Epidermal melanocyte (primary cell): ENCODE results near the gene SORT1.
"Not testable (repeated sequence)": the region's sequence is repeated elsewhere in the genome, so short reads cannot be mapped to it uniquely, and the experiment has no call there.

Source experiments
- DNase-seq: peaks from one replicate; pipeline ENCODE4 v3.0.0; 2011; ENCODE audit warnings: low spot score; ENCODE audit not compliant: insufficient read length

Gene SORT1

DNA sequence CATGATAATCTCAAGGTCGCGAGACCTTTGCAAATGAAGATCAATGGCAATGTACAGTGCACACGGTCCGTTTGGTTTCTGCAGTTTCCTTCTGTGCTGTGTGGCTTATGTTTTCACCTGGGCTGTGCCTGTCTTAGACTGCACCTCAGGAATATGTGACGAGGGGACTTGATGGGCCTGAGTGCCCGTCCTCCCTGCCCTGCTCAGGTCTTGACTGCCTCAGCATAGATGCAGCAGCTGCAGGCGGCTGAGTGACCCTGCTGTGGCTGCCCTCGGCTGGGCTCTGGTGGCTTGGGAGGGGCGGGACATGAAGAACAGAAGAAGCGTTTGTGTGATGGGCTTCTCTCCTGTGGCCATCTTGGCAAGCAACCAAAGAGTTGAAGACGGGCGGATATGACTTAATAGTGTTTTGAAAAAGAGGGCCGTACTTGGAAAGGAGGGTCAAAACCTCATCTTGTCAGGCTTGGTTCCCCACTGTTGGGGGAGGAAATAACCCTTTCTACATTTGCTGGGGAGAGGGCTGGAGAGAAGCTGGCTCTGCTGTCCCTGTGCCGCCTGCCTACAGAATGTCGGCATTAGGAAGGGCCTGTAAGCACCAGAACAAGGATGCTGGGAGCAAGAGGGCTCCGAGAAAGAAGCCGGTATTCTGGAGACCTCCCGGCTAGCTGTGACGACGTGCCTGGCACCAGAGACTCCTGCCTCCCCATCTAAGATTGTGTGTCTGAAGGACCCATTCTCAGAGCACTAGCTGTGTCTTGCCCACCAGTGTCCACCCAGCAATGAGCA lies 98.0 kb downstream of the SORT1 start:
- DNase-seq, result peak; percentile 76

DNA sequence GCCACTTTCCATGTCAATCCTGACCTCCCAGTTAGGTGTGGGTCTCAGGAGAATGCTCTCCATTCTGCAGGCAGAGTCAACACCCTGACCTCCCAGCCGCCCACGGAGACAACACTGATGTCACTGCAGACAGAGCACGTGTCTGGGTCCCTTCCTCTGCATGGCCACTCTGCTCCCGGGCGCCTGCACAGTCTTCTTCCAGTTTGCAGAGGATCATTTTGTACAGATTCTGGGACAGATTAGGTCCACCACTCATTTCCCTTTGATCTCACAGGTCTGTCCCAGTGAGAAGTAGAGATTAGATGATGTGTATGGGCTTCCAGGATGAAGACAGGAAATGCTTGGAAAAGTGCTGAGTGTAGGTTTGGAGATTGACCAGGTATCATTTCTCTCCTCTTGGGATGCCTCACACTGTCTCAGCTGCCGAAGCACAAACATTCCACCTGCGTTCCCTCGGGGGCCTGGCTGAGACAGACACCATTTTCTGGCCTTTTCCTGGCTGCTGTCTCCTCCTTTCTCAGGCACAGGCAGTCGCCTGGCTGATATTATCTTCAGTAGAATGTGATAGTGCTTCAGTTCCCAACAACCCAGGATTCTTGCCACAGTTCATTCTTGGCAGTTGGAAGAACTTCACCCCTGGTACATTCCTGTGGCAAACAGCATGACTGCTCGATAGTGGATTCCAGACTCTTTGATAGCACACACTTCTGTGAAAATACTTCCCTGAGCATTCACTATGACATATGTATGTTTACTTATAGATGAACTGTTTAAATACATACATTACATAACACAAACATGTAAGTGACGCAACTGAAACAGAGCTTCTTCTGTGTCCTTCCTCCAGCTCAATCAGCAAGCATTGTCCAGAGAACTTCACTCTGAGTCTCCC lies 98.8 kb downstream of the SORT1 start:
- peak; percentile 64 for DNase-seq

DNA sequence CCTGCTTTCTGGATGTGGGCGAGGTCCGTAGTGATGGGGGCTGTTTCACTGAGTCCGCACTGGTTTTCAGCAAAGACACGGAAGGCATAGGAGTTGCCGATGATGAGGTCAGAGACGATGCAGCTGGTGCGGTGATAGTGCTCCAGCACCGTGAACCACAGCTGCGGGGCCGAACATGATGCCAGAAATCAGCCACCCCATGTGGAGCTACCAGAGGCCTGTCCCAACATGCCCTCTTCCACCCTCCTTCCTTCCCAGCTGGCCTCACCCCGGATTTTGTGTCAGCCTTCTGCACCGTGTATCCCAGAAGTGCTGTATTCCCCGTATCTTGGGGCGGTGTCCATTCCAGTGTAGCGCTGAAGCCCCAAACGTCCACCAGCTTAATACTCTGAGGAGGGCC lies 100.9 kb downstream of the SORT1 start:
- DNase-seq, result no peak

DNA sequence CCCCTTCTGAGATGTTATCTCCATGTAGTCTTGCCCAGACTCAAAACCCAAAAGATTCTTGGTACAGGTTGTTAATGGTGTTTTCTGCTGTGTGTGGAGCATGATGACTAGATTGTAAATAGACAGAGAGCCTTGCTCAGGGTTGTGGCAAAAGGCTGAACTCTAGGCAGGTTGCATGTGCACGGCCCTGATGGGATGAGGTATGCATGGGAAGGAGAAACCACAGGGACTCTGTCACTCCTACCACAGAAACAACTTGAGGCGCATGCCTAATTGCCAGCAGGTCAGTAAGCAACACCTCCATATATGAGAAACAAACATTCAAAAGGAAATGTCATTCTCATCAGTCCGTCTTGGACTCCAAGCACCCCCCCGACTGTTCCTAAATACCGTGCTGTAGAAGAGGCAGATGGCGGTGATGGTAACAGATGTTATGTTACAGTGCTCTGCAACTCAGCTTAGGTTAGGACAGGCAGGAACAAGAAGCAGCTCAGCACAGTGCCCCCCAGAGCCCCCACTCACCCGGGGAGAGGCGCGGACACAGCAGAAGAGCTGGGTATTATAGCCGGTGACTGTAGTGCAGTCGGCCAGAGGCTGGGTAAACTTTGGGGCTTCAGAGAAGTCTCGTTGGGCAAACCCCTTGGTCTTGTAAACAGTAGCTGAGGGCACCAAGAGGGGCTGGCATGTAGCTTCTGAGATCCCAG lies 101.9 kb downstream of the SORT1 start:
- no peak for DNase-seq

DNA sequence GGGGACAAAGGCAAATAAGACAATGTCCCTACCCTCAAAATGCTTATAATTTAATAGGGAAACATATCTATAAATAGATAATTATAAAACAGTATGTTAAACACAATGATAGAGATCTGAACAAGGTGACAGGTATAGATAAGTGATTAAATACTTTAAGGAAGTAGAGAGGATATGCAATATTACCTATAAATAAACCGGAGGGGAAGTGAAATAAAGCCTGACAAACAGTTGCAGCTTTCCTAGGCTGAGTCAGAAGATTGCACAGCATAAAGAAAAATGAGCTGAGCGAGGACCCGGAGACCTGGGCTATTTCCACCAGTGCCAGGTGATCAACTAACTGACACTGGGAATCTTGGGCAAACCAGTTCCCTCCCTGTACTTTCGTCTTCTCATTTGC lies 103.2 kb downstream of the SORT1 start:
- no peak for DNase-seq

DNA sequence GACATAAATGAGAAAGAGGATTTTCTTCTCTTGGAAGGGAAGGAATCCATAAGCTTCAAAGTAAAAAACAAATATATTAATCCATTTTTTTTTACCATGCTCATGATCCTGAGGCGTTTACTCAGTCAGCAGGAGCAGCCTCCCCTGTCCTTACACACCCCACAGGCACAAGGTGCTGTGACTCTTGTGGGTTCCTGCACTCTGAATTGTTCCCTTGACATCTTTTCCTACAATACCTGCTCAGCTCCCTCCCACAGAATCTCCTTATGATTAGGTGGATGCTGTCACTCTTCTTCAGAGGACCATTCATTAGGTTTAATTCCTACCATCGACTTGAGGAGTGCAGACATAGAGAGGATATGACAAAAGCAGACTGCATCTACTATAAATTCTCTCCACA lies 104.7 kb downstream of the SORT1 start:
- no peak for DNase-seq

- no peak for DNase-seq
Observed at GRCh38 chr1:109292364-109292763, 105.4 kb downstream of the SORT1 start.

GRCh38 chr1:109290998-109291397 lies 106.7 kb downstream of the SORT1 start:
- no peak for DNase-seq

- no peak for DNase-seq
Observed at GRCh38 chr1:109290137-109290536, 107.6 kb downstream of the SORT1 start.

- not testable (repeated sequence) for DNase-seq
Observed at GRCh38 chr1:109286762-109287161, 111.0 kb downstream of the SORT1 start.

DNA sequence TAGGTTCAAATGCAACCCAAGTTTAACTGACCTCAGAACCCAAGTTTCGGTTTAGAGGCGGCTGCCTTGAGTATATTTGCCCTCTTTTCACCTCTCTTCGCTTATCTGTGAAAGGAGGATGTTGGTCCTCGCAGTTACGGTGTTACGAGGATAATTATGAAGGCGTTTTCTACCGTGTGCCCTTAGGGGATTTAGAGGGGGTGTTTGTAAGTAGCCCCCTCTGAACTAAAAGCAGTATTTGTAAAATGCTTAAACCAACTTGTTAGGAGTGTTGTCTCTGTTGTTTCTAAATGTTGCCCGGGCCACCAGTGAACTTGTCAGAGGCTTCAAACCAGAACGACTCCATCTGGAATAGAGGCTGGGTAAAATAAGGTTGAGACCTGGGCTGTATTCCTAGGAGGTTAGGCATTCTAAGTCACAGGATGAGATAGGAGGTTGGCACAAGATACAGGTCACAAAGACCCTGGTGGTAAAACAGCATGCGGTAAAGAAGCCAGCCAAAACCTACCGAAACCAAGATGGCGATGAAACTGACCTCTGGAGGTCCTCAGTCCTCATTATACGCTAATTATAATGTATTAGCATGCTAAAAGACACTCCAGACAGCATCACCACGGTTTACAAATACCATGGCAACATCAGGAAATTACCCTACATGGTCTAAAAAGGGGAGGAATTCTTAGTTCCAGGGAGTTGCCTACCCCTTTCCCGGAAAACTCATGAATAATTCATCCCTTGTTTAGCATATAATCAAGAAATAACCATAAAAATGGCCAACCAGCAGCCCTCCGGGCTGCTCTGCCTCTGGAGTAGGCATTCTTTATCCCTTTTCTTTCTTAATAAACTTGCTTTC lies 113.7 kb downstream of the SORT1 start:
- DNase-seq, result no peak

DNA sequence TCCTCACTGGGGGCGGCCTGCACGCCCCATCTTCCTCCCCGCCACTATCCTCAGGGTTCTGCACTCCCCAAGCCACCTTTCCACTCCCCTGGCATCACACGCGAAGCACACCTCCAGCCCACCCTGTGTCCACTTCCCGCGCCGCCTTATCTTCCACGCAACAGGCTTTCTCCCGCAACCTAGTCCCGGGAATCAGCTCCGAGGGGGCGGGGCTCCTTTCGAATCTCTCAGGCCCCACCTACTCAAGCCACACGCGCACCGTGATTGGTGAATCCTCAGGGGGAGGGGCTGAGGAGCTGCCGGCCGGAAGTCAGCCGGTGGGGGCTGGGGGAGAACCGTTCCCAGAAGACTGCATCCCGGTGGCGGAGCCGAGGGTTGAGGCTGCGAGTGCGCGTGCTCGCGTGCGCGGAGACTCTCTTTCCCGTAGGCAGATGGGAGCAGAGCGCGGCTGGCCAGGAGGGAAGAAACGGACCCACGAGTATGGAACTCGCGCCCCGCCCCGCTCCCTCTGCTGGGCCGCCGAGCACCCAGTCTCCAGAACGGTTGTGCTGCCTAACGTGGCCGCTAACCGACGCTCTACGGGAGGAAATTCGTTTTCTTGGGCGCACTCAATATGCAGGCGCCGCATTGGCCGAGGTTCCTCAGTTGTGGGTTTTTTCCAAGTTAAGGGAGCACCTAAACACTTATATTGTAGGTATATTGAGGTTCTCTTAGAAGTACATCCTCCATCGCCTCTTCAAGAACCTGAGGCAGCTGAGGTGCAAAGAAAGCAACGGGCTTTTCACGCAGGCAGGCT lies 114.6 kb downstream of the SORT1 start, which contains the start of gene PSRC1:
Gene PSRC1 (minus strand): TSS at position 194 of the 796 bp plus-strand sequence.
- DNase-seq, result peak; percentile 97

DNA sequence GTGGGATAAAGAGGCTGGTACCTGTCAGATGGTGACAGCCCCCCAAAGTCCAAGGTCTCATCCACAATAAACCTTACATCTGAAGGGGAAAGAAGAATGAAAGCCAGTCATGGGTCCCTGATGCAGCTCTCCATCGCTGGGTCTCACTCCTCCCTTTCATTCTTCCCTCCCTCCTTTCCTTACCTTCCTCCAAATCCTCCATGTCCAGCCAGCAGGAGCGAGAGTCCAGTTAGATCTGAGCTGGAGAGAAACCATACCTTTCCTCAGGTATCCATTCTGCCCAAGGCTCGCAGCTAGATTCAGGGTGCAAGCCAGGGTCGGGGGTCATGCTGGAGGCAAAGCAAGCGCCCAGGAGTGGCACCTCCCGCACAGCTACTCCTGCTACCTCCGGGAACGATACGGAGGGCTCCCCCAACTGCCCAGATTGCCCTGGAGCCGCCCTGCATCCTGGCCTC lies 115.2 kb downstream of the SORT1 start:
- no peak for DNase-seq

GRCh38 chr1:109281680-109282496 lies 115.8 kb downstream of the SORT1 start:
- DNase-seq, result no peak

GRCh38 chr1:109280862-109281261 lies 116.9 kb downstream of the SORT1 start:
- no peak for DNase-seq

- DNase-seq, result no peak
Observed at GRCh38 chr1:109279615-109280278, 118.0 kb downstream of the SORT1 start.

DNA sequence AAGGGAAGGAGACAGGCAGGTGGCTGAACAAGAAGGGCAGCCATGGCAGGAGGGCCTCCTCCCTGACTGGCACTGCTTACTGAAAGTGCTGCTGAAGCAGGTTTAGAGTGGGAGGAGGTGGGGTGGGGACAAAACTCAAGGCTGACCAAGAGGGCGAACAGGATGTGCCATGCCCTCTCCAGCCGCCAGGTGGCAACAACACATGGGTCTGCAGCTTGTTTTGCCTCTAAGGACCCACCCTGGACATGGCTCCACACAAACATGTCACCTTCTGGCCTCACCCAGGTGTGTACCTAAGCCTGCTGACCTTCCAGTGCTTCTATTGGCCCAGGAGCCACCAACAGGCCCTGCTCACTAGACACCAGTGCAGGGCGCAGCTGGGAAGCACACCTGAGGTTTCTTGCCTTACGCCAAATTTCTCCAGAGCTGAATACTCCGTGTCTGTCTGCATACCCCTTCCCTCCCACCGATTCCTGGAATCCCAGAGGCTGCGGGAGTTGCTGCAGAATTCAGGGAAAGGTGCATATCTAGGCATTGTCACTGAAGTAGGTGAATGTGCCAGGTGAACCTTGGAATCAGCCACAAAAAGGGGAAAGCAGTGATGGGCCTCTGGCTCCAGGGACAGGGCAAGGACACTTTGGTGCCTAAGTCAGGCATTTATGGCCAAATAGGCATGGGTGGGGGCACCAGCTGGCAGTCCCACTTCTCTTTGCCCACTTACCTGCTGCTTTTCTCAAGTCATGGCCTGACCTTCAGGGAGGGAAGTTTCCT lies 120.1 kb downstream of the SORT1 start:
- no peak for DNase-seq
